ENCODE results near the gene LRRC4C.

The LRRC4C gene

DNA sequence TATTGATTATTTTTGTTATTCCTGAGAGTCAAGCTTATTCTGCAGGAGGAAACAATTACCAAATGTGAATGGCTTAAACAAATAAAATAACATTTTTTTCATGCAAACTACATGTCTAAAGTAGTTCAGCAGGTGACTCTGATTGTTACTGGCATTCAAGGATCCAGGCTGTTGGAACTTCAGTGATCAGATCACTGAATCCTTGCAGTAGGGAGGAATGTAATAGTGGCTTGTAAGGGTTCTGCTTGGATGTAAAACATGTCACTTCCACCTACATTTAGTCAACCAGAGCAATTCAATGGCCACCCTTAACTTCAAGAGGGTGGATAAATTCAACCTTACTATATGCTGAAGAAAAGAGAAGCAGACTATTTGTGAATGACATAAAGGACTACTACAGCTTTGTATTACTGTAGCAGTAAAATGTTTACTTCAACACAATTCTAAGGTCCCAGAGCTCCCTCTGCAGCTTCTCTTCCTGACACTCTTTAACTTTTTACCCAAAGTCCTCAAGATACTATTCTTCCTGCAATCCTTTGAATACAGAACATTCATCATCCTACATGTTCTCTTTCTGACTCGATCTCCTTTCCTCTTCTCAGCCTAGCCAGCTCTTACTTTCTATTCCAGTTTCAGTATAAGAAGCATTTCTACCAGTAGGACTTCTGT lies 284.0 kb downstream of the LRRC4C start:
- FAIRE-seq = no peak

GRCh38 chr11:41146326-41146725 lies 313.1 kb downstream of the LRRC4C start:
- FAIRE-seq (no peak), DNase-seq (ENCODE audit: insufficient read length, low spot score) (no peak)

More for the DNA sequence above, 284.0 kb downstream of the LRRC4C start:
- DNase-seq (ENCODE audit: insufficient read length, low spot score) = no peak

- DNase-seq (ENCODE audit: insufficient read length, low spot score) (no peak), FAIRE-seq (no peak)
These were observed 314.0 kb downstream of the LRRC4C start for GRCh38 chr11:41145420-41145819.

DNA sequence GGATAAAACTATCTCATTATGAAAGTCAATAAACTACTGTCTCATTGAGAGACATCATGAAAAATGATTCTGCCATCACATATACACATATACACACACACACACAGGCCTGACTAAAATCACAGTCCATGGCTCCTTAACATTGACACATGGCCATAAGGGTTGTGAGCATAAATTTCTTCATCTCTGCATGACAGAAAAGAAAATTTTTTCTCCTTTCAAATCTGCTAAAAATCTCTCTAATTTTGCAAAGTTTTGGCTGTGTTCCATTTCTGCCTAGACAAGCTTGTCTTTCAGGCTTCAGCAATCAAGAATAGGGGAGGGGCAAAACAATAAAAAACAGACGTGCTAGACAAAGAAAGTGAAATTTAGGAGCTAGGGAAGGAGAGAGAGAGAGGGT lies 324.5 kb downstream of the LRRC4C start:
- FAIRE-seq = no peak
- DNase-seq (ENCODE audit: insufficient read length, low spot score) = no peak

GRCh38 chr11:41133023-41133422 lies 326.4 kb downstream of the LRRC4C start:
- DNase-seq (ENCODE audit: insufficient read length, low spot score) (no peak), FAIRE-seq (no peak)

DNA sequence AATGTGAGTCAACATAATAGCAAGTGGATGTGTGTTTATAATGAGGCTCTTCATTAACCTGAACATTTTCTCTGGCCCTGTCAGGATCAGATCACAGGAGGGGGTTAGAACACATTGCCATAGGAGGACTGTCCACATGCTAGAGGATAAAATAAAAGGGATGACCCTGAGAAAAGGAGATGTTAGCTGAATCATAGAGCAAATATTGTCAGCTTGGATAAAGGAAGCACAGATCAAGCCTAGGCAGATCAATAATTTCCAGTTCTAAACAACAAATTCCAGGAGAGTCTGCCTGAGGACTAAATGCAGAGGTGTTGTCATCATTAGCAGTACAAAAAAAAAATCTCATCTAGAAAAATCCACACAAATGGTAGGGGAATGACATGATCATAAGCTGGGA lies 337.9 kb downstream of the LRRC4C start:
- DNase-seq (ENCODE audit: insufficient read length, low spot score) (no peak), FAIRE-seq (no peak)

DNA sequence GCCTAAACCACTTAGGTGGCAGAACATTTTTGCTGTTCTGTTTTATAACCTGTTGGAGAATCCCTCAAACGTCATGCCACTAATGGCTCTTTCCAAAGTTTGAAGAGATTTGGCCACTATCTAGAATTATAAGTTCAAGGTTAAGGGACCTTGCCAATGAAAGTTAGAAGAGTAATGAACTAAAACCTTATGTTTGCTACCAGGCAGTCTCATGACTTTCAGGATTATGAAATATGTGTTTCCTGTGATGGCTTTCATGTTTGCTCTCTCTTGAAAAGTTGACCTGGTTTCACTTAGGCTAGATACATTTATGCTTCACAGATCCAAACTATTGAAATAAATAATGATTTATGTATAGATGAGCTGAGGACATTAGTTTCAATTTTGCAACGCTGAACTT lies 340.0 kb downstream of the LRRC4C start:
- DNase-seq (ENCODE audit: insufficient read length, low spot score) (no peak), FAIRE-seq (no peak)

- no peak for FAIRE-seq
- DNase-seq (ENCODE audit: insufficient read length, low spot score) = no peak
These were observed 340.9 kb downstream of the LRRC4C start for GRCh38 chr11:41118521-41118920.

DNA sequence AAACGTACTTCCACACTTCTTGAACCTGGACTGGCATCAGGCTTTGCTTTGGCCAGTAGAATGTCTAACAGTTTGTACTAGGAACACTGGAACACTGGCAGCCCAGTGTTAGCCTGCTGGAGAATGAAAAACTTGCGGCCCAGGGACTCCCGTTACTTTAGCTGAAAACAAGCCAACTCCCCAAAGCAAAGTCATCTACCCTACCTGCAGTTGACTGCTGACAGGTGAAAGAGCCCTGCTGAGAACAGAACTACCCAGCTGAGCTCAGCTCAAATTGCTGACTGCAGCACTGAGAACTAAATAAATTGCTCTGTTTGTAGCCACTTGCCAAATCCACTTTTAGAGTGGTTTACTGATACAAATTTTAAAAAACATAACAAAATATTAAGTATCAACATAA lies 342.5 kb downstream of the LRRC4C start:
- no peak for FAIRE-seq
- DNase-seq (ENCODE audit: insufficient read length, low spot score) = no peak

DNA sequence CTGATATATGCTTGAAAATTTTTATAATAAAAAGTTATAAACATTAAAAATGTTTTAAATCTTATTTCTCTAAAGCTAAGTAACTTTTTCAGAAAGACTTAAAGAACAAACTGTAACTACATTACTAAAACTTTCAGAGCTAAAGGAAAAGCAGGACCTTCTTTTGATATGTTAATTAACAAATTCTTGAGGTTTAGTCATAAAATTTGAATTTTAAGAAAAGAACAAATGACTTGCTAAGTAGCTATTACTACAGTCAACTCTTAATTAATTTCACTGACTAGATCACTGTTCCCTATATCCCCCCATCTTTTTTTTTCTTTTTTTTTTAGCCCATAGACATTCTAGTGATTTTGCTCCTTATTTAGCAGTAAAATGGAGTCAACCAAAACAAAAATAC lies 344.4 kb downstream of the LRRC4C start:
- DNase-seq (ENCODE audit: insufficient read length, low spot score) (no peak), FAIRE-seq (no peak)

- DNase-seq (ENCODE audit: insufficient read length, low spot score) (no peak), FAIRE-seq (no peak)
These were observed 346.3 kb downstream of the LRRC4C start for GRCh38 chr11:41113160-41113559.

GRCh38 chr11:41110527-41110926 lies 348.9 kb downstream of the LRRC4C start:
- FAIRE-seq = no peak
- DNase-seq (ENCODE audit: insufficient read length, low spot score) = no peak

- no peak for FAIRE-seq
- DNase-seq (ENCODE audit: insufficient read length, low spot score) = no peak
These were observed 357.0 kb downstream of the LRRC4C start for GRCh38 chr11:41102471-41102870.

DNA sequence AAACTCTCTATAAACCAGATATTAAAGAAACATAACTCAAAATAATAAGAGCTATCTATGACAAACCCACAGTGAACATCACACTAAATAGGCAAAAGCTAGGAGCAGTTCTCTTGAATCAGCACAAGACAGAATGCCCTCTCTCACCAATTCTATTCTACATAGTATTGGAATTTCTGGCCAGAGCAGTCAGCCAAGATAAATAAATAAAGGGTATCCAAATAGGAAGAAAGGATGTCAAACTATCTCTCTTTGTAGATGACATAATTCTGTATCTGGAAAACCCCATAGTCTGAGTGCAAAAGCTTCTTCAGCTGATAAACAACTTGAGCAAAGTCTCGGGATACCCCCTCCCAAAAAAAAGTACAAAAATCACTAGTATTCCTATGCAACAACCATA lies 359.8 kb downstream of the LRRC4C start:
- no peak for FAIRE-seq

GRCh38 chr11:41085123-41085522 lies 374.3 kb downstream of the LRRC4C start:
- DNase-seq (ENCODE audit: insufficient read length, low spot score) (no peak), FAIRE-seq (no peak)

More for the DNA sequence above, 359.8 kb downstream of the LRRC4C start:
- no peak for DNase-seq (ENCODE audit: insufficient read length, low spot score)

DNA sequence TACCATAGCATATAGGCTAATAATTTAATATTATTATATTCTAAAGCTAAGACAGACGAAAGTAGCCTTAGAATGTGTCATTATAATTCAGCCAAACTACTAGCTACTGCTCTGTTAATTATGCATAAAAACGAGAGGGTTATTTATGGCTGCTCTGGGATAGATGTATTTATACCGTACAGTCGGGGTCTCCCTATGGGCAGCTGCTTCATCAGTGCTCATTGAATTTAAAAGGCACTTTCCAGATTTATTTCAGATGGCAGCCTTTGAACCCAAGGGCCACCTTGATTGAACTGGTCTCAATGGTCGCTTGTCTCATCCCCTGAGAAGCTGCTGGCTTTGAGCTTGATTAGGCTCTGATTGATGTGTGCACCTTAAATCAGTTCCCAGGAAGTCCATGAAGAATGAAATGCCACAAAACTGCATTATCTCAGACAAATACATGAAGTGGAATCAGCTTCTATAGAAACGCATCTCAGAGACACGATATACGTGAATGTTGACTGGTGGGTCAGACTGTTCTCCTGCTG lies 377.6 kb downstream of the LRRC4C start:
- FAIRE-seq (no peak), DNase-seq (ENCODE audit: insufficient read length, low spot score) (no peak)

GRCh38 chr11:41074318-41074717 lies 385.1 kb downstream of the LRRC4C start:
- FAIRE-seq = no peak
- no peak for DNase-seq (ENCODE audit: insufficient read length, low spot score)

DNA sequence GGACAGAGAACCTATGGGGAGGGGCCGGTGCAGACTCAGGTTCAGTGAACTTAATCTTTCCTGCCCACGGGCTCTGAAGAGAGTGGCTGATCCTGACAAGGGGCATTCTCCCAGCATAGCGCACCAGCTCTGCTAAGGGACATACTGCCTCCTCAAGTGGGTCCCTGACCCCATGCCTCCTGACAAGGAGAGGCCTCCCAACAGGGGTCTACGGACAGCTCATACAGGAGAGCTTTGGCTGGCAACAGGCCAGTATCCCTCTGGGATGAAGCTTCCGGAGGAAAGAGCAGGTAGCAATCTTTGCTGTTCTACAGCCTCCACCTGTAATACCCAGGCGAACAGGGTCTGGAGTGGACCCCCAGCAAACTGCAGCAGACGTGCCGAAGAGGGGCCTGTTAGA lies 394.0 kb downstream of the LRRC4C start:
- no peak for DNase-seq (ENCODE audit: insufficient read length, low spot score)
- no peak for FAIRE-seq

GRCh38 chr11:41058138-41058537 lies 401.3 kb downstream of the LRRC4C start:
- FAIRE-seq (no peak), DNase-seq (ENCODE audit: insufficient read length, low spot score) (no peak)

- DNase-seq (ENCODE audit: insufficient read length, low spot score) (no peak), FAIRE-seq (no peak)
These were observed 402.4 kb downstream of the LRRC4C start for GRCh38 chr11:41056892-41057569.

GRCh38 chr11:41053894-41054293 lies 405.6 kb downstream of the LRRC4C start:
- DNase-seq (ENCODE audit: insufficient read length, low spot score) = no peak
- no peak for FAIRE-seq

DNA sequence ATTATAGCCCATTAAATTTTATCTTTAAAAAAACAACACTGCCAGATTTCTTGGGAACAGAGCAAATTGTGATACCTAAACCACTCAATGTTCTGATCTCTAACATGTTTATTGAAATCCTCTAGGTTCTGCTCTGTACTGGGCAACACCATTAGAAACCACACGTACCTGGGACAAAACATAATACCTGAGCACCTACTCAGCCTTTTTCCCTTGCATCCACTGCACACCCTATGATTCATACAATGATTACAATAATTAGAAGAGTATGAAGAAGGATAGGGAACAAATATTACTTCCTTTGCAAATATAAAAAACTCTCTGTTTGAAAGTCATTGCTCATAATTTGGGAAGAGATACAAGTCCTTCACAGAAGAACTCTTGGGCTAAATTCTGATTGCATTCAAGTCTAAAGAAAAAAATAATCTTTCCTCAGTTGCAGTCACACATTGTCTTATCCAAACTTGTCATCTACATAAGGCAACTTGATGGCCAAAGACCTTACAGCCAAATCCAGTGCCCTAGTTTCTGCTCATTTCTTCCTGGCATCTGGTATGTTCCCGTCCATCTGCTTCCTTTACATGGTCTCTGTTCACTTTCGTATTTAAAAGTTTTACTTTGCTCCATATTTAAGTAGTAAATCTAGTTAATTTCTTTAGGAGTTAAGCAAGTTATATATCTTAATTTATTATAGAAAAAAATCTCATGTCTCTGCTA lies 407.4 kb downstream of the LRRC4C start:
- FAIRE-seq (no peak), DNase-seq (ENCODE audit: insufficient read length, low spot score) (no peak)
